Body of pancreas (tissue), 4 donors: ENCODE data around the gene DHFR2. TPM values are rescaled to one million over a fixed set of nuclear protein-coding genes. Genes with fewer than 3 reads are reported as not detected.
A peak's percentile ranks its signal among the peaks of the same experiment; 100 is the strongest.

ENCODE experiments used
- ATAC-seq: fragments of 150-250 bp; one replicate; pipeline ENCODE4 v1.9.1; 2016
- DNase-seq, 4 donors: peaks; one replicate each; pipeline ENCODE4 v3.0.0-alpha.2; 2019
- H3K27ac ChIP-seq, 4 donors: fragments of 200-600 bp; sonication (generic); 1 replicate in 3 of 4; 2 replicates in 1 of 4; pipeline versions ENCODE4 v1.5.1 to v1.6.1; 2016 to 2019; ENCODE audit warnings: mild to moderate bottlenecking in 1 of 4, mixed read lengths in 1 of 4, moderate library complexity in 1 of 4
- H3K27me3 ChIP-seq, 2 donors: fragments of 200-600 bp; sonication (generic); one replicate each; pipeline ENCODE4 v1.6.0; 2016; ENCODE audit warnings: mild to moderate bottlenecking in 1 of 2
- H3K36me3 ChIP-seq, 2 donors: fragments of 200-600 bp; sonication (generic); replicated peaks in 1 of 2; 2 replicates each; pipeline ENCODE4 v1.5.1; 2016; ENCODE audit warnings: low read depth in 2 of 2; ENCODE audit not compliant: insufficient read depth in 1 of 2
- H3K4me1 ChIP-seq: fragments of 200-600 bp; sonication (generic); one replicate; pipeline ENCODE4 v1.6.0; 2016
- H3K4me3 ChIP-seq, 2 donors: fragments of 200-600 bp; sonication (generic); 1 replicate in 1 of 2; 2 replicates in 1 of 2; pipeline ENCODE4 v1.5.1; 2016 to 2019
- H3K9me3 ChIP-seq, 3 donors: fragments of 200-600 bp; sonication (generic); 1 replicate in 2 of 3; 2 replicates in 1 of 3; pipeline ENCODE4 v1.5.1; 2016
- CTCF ChIP-seq, 7 experiments: fragments of 450-650 bp in 4 of 7; fragments of 200-600 bp in 3 of 7; sonication (generic) in 3 of 7; IDR thresholded peaks; one replicate each; pipeline ENCODE4 v1.5.1; 2016 to 2019; ENCODE audit warnings: antibody characterized with exemption in 7 of 7
- POLR2A ChIP-seq, 3 donors: fragments of 450-650 bp; IDR thresholded peaks; one replicate each; pipeline ENCODE4 v1.6.1; 2016; ENCODE audit warnings: antibody characterized with exemption in 3 of 3, mild to moderate bottlenecking in 2 of 3
- WGBS, 2 donors: methylation state at CpG; one replicate each; pipeline ENCODE4 v1.1.5; 2017; 5-methylcytosine and 5-hydroxymethylcytosine counted together
- intact Hi-C: fragments of 100-400 bp; cut with DNase I; formaldehyde crosslinking; loops from one replicate; pipeline ENCODE4 v1.15.1; 2023
- total RNA-seq, 2 donors: library from RNA; depleted of rRNA; stranded (reverse); fragments of >200 nt; gene quantifications; one replicate each; pipeline ENCODE4 v1.1.0, GENCODE V29; 2016

DHFR2 gene
- total RNA-seq, 2 donors from 2014 or later: 2.6 to 6.2 TPM

- no peak for DNase-seq
- no peaks in the 10 kb centered on the region for H3K9me3 ChIP-seq
- no peak for ATAC-seq
- 51 to 74% methylated on average over 1 of the region's 1 CpG for WGBS, 2 donors
- TF ChIP-seq POLR2A (IDR thresholded peaks at IDR 0.05): no peak
- no peak for TF ChIP-seq CTCF (IDR thresholded peaks at IDR 0.05)
- H3K27me3 ChIP-seq: no peaks in the 10 kb centered on the region
- no peak overlapping the region for H3K27ac ChIP-seq
- intact Hi-C loops: no loop called here
- H3K4me3 ChIP-seq: no peak overlapping the region
- no peaks in the 10 kb centered on the region for H3K4me1 ChIP-seq
- peaks cover 0 to 7% of the 10 kb centered on the region in 2 donors for H3K36me3 ChIP-seq
These were observed 19.4 kb downstream of the DHFR2 start for GRCh38 chr3:94043285-94043684.

- no peaks in the 10 kb centered on the region for H3K36me3 ChIP-seq
- H3K4me1 ChIP-seq: no peaks in the 10 kb centered on the region
- ATAC-seq (peak; percentile 42), DNase-seq (no peak)
- 79 to 84% methylated on average over 3 of the region's 3 CpGs for WGBS, 2 donors
- intact Hi-C loops: no loop called here
- H3K27ac ChIP-seq: no peak overlapping the region
- no peaks in the 10 kb centered on the region for H3K27me3 ChIP-seq
- no peak overlapping the region for H3K4me3 ChIP-seq
- H3K9me3 ChIP-seq: no peaks in the 10 kb centered on the region
- TF ChIP-seq CTCF (IDR thresholded peaks at IDR 0.05) (peak in 5 of 7 experiments; percentile 25 to 40 (median 35)), POLR2A (IDR thresholded peaks at IDR 0.05) (no peak)
These were observed 25.7 kb downstream of the DHFR2 start for GRCh38 chr3:94036909-94037507.

GRCh38 chr3:94028093-94028837 is 34.5 kb downstream of the DHFR2 start, which contains the start of gene STX19:
Gene STX19, minus strand, starts transcription at chr3:94028597. Its CDS starts 13,328 bp downstream, at chr3:94015269.
- Histone ChIP-seq H3K9me3 (no peaks in the 10 kb centered on the region), H3K4me1 (peaks cover 21% of the 10 kb centered on the region), H3K4me3 (peak within 1 kb of the TSS; percentile 4 to 12), H3K27ac (peak within 1 kb of the TSS; percentile 34 to 84 (median 66)), H3K36me3 (no peaks in the 10 kb centered on the region), H3K27me3 (no peaks in the 10 kb centered on the region)
- intact Hi-C loops: no loop called here
- TF ChIP-seq CTCF (IDR thresholded peaks at IDR 0.05) (no peak), POLR2A (IDR thresholded peaks at IDR 0.05) (peak in 2 of 3 donors; percentile 50 to 55)
- DNase-seq (peak; percentile 31 to 81 (median 47)), ATAC-seq (peak; percentile 99)
- WGBS, 2 donors: 15 to 17% methylated on average over 8 of the region's 8 CpGs

GRCh38 chr3:94026623-94027022 is 36.1 kb downstream of the DHFR2 start:
- no peaks in the 10 kb centered on the region for H3K9me3 ChIP-seq
- no peaks in the 10 kb centered on the region for H3K27me3 ChIP-seq
- peaks cover 21% of the 10 kb centered on the region for H3K4me1 ChIP-seq
- 16 to 23% methylated on average over 2 of the region's 2 CpGs for WGBS, 2 donors
- ATAC-seq: no peak
- TF ChIP-seq POLR2A (IDR thresholded peaks at IDR 0.05) (no peak), CTCF (IDR thresholded peaks at IDR 0.05) (no peak)
- H3K27ac ChIP-seq: peak overlapping the region in 2 of 4 donors; percentile 8 to 61
- no peak overlapping the region for H3K4me3 ChIP-seq
- intact Hi-C loops: no loop called here
- no peaks in the 10 kb centered on the region for H3K36me3 ChIP-seq
- no peak for DNase-seq
